Panc1 (cell line): ENCODE data around the gene TLR10. TPM values are rescaled to one million over a fixed set of nuclear protein-coding genes. Genes with fewer than 3 reads are reported as not detected.

ENCODE experiments used
- ATAC-seq: fragments of 200-7000 bp; cut with Tn5 transposase; 2 replicates; pipeline ENCODE4 v1.9.1; 2020; ENCODE audit warnings: mild to moderate bottlenecking, moderate library complexity
- BruUV-seq: library from RNA; stranded (reverse); fragments of 400-500 nt; replicated peaks from 2 replicates; lab custom pipeline; 2021; lab: Mats Ljungman, UMichigan
- CTCF ChIA-PET: fragments of 300-600 bp; sonication (Branson Sonifier 250); formaldehyde crosslinking; loops from one replicate; lab custom pipeline; 2022; ENCODE audit warnings: antibody characterized with exemption; lab: Charles Lee
- POLR2A ChIA-PET: fragments of 300-600 bp; sonication (Branson Sonifier 250); formaldehyde crosslinking; loops from one replicate; lab custom pipeline; 2022; ENCODE audit warnings: antibody characterized with exemption; lab: Charles Lee
- DNase-seq: peaks from one replicate; pipeline ENCODE4 v3.0.0-alpha.2; 2010; ENCODE audit warnings: low read depth, low spot score
- H3K27ac ChIP-seq: 2 replicates; pipeline ENCODE4 v1.5.1; 2011; ENCODE audit warnings: mild to moderate bottlenecking, low read length, inconsistent platforms
- H3K27me3 ChIP-seq: fragments of 200-500 bp; sonication (Bioruptor generic); 2 replicates; pipeline ENCODE4 v1.6.0; 2014; ENCODE audit warnings: low read length, inconsistent platforms; ENCODE audit not compliant: control insufficient read depth, insufficient read depth
- H3K36me3 ChIP-seq: fragments of 200-500 bp; sonication (Bioruptor generic); 2 replicates; pipeline ENCODE4 v1.5.1; 2014; ENCODE audit warnings: inconsistent platforms, mild to moderate bottlenecking, low read length, moderate library complexity; ENCODE audit not compliant: control insufficient read depth, insufficient read depth
- H3K4me1 ChIP-seq: 2 replicates; pipeline ENCODE4 v1.5.1; 2011; ENCODE audit warnings: inconsistent platforms, mild to moderate bottlenecking, low read length, moderate library complexity; ENCODE audit not compliant: control insufficient read depth, insufficient read depth
- H3K4me3 ChIP-seq, 2 experiments: 2 replicates each; pipeline ENCODE4 v1.5.1; 2011 to 2012; ENCODE audit warnings: low read depth in 2 of 2, low read length in 2 of 2, mild to moderate bottlenecking in 2 of 2, inconsistent platforms in 1 of 2, moderate library complexity in 1 of 2
- H3K9me3 ChIP-seq: fragments of 200-500 bp; sonication (Bioruptor generic); 2 replicates; pipeline ENCODE4 v1.5.1; 2014; ENCODE audit warnings: low read depth, mild to moderate bottlenecking, inconsistent platforms, low read length, moderate library complexity; ENCODE audit not compliant: control insufficient read depth, insufficient read depth
- CTCF ChIP-seq: fragments of 450-650 bp; IDR thresholded peaks from 2 replicates; pipeline ENCODE4 v1.5.1; 2017; ENCODE audit warnings: mild to moderate bottlenecking
- POLR2AphosphoS5 ChIP-seq: IDR thresholded peaks from 2 replicates; pipeline ENCODE4 v1.6.1; 2012; ENCODE audit warnings: mild to moderate bottlenecking, low read depth, low read length, moderate library complexity
- REST ChIP-seq, 2 experiments: IDR thresholded peaks; 2 replicates each; pipeline ENCODE4 v1.6.1; 2011 to 2012; ENCODE audit warnings: low read depth in 2 of 2, control low read depth in 1 of 2, low read length in 1 of 2, mild to moderate bottlenecking in 1 of 2, moderate library complexity in 1 of 2; ENCODE audit not compliant: insufficient read depth in 1 of 2
- SIN3A ChIP-seq: IDR thresholded peaks from 2 replicates; pipeline ENCODE4 v1.6.1; 2012; ENCODE audit warnings: low read depth, mild to moderate bottlenecking, low read length, moderate library complexity, borderline replicate concordance; ENCODE audit not compliant: insufficient read depth
- TCF7L2 ChIP-seq: IDR thresholded peaks from 2 replicates; pipeline ENCODE4 v1.6.1; 2011; ENCODE audit warnings: mild to moderate bottlenecking, low read depth, low read length, inconsistent platforms
- in situ Hi-C: cut with HindIII; loops from 2 replicates; pipeline ENCODE4 v1.10.0; 2016; ENCODE audit warnings: low sequenced_read_pairs, low pct_unique_long_range_greater_than_20kb
- intact Hi-C: fragments of 100-400 bp; cut with micrococcal nuclease; formaldehyde crosslinking; loops from one replicate; pipeline ENCODE4 v1.10.0; 2022; ENCODE audit not compliant: unreplicated experiment
- total RNA-seq: library from RNA; stranded (reverse); gene quantifications from one replicate; pipeline ENCODE4 v1.2.1, GENCODE V29; 2021; ENCODE audit not compliant: unreplicated experiment

TLR10 gene
- total RNA-seq, 1 experiment from 2014 or later = 0.05 TPM

GRCh38 chr4:38752372-38752940 lies 30.3 kb downstream of the TLR10 start:
- in situ Hi-C loops (no loop called here), intact Hi-C loops (loop anchor here (10.0 kb wide), 1 partner anchor 392 kb away; no protein-coding TSS in a partner anchor)
- Histone ChIP-seq H3K4me1 (peaks cover 4% of the 10 kb centered on the region; the same call in 1 of the 2 replicates), H3K27ac (no peak overlapping the region), H3K4me3 (no peak overlapping the region), H3K27me3 (no peaks in the 10 kb centered on the region), H3K36me3 (no peaks in the 10 kb centered on the region), H3K9me3 (no peaks in the 10 kb centered on the region)
- no peak for DNase-seq
- POLR2A ChIA-PET = no interaction called here
- ATAC-seq = no peak
- CTCF ChIA-PET = no interaction called here
- no TSS peak for BruUV-seq
- TF ChIP-seq SIN3A (no peak), REST (IDR thresholded peaks at IDR 0.05; ENCODE audit: insufficient read depth in 1 of 2, low read depth in 2 of 2, low read length in 1 of 2) (no peak), TCF7L2 (no peak), POLR2AphosphoS5 (no peak), CTCF (no peak)

GRCh38 chr4:38751341-38752010 lies 31.3 kb downstream of the TLR10 start:
- POLR2A ChIA-PET = no interaction called here
- Histone ChIP-seq H3K4me3 (no peak overlapping the region), H3K36me3 (no peaks in the 10 kb centered on the region), H3K27me3 (no peaks in the 10 kb centered on the region), H3K27ac (no peak overlapping the region), H3K9me3 (no peaks in the 10 kb centered on the region), H3K4me1 (peaks cover 4% of the 10 kb centered on the region; the same call in 1 of the 2 replicates)
- no peak for ATAC-seq
- CTCF ChIA-PET = interaction anchor here (0.7 kb wide), 1 partner anchor 152 kb away, joined by 3 read pairs; no protein-coding TSS in a partner anchor
- DNase-seq = no peak
- intact Hi-C loops = loop anchor here (10.0 kb wide), 1 partner anchor 393 kb away; no protein-coding TSS in a partner anchor
- TF ChIP-seq SIN3A (no peak), REST (IDR thresholded peaks at IDR 0.05; ENCODE audit: insufficient read depth in 1 of 2, low read depth in 2 of 2, low read length in 1 of 2) (no peak), CTCF (no peak), TCF7L2 (no peak), POLR2AphosphoS5 (no peak)
- in situ Hi-C loops = no loop called here
- no TSS peak for BruUV-seq
